Left renal cortex interstitium (tissue), 4 donors: Measurements from ENCODE around the gene SLC24A3. TPM values are rescaled to one million over a fixed set of nuclear protein-coding genes. Genes with fewer than 3 reads are reported as not detected.

Source experiments
- DNase-seq, 4 donors: peaks; one replicate each; pipeline ENCODE4 v3.0.0-alpha.2; 2013; ENCODE audit warnings: low read depth in 4 of 4, low spot score in 2 of 4, missing footprints in 1 of 4
- polyA plus RNA-seq, 4 donors: library from polyadenylated mRNA; unstranded; fragments of 120-200 nt; gene quantifications; one replicate each; pipeline ENCODE4 v1.2.1, GENCODE V29; 2013; ENCODE audit not compliant: insufficient read length in 4 of 4

Gene SLC24A3
- polyA plus RNA-seq, 4 donors = 3.8 to 6.3 (median 4.0) TPM

DNA sequence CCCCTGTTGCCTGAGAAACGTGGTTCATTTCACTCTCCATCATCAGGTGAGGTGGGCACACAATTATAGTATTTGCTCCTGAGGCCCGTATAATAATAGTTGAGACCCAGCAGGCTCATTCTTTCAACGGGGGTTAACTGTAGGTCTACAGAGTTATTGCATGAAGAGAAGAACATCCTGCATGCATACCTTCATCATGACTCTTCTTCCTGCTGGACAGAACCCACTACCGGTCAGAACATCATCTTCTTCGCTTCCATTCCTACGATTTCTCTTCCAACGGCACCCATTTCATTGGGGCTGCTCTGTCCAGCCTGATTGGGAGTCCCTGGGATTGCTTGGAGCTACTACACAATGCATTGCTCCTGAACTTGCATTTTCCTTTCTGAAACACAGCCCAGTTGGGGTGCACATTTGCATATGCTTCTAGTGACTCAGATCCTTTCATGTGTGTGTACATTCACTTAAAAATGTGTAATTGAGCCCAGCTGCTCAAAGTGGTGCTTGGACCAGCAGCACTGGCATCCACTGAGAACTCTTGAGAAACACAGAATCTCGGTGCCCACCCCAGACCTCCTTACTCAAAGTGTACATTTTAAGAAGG lies 57.4 kb downstream of the SLC24A3 start:
- DNase-seq = no peak

DNA sequence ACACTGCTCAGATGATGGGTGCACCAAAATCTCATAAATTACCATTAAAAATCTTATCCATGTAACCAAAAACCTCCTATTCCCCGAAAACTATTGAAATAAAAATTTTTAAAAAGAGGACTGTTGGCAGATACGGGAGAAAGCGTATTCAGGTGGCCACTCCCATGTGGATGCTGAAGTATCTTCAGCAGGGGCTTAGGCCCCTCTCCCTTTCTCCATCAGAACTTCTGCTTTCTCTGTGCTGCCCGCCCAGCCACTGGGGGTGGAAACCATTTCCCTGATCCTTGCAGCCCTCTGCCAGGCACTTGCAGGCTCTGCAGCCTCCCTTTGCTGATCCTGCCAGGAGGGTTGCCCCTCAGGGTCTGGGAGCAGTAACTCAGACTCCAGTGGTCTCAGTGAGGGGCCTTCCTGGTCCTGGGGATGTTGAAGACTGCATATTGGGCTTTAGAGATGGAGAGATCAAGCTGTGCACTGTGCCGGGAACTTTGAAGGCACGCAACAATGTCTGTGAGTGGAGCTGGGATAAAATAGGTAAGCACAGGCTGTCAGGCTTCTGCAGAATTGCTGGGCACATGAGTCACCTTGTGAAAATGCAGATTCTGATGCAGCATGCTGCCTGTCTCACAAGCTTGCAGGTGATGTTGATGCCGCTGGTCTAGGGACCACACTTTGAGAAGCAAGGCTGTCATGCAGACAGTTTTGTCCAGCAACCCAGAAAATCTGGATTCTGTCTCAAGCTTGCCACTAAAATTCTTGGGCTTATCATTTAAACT lies 59.6 kb downstream of the SLC24A3 start:
- no peak for DNase-seq

- DNase-seq = no peak
Observed at GRCh38 chr20:19272976-19273654, 60.7 kb downstream of the SLC24A3 start.

DNA sequence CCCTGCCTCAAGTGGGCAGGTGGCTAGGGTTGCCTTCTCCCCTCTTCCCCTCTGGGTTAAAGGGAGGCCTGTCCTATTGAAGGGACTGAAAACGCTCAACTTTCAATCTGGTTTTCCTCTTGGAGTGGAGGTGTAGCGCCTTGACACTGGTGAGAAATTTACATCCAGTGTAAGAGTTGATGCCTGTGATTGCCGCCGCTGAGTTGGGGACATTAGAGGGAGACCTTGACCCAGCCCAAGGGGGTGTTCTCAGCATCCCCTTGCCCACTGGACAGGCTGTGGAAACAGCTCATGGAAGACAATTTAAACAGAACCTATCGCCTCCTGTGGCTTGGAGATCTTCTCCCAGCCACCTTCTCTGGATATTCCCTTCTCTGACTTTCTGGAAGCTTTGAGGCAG lies 61.6 kb downstream of the SLC24A3 start:
- DNase-seq = no peak

DNA sequence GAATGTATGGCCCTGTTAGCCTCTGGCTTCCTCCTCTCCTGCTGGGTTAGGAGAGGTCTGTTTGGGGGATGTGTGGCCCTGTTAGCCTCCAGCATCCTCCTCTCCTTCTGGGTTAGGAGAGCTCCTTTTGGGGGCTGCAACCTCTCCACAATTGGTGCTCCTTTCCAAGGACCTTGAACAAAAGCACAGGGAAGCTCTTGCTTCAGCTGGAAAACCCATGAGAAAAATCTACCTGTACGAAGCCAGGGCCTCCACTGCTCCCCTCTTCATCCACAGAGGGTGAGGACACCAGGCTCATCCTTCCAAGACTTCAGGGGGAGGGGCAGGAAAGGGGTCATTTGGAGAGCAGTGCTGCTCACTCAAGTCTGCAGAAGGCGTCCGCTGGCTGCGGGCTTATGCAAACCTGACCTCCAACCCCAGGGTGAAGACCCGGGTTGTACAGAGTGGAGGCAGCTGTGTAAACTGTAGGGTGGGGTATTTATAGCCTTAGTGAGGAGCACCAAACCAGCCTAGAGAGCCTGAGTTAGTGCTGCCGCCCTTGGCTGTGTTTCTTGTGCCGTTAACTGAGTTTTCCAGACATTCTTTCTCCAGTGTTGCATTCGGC lies 62.1 kb downstream of the SLC24A3 start:
- DNase-seq = peak in 3 of 4 donors; percentile 51 to 71 (median 62)

DNA sequence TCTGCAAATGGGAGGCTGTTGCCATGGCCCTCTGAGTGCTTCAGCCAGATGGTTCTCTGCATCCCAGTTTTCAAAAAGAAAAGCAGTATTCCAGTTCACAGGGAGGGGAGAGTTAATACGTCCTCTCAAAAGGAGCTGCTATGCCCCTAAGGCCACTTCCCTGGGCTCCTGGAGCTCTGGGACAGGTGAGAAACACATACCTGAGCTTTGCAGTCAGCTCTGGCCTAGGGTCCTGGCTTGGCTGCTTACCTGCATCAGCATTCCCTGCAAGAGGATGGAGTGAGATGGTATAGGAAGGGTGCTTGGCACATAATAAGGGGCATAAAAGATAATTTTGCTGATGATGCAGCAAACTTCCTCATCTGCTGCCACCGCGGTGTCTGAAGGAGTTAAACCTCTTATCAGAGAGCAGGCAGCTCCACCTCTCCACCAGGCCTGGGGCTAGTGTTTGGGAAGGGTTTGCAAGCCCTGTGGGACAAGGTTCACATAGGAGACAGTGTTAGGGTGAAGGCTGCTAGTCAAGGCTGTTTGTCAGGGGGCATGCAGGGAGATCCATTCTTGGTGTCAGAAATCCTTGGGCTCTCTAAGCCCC lies 62.7 kb downstream of the SLC24A3 start:
- DNase-seq = no peak

DNA sequence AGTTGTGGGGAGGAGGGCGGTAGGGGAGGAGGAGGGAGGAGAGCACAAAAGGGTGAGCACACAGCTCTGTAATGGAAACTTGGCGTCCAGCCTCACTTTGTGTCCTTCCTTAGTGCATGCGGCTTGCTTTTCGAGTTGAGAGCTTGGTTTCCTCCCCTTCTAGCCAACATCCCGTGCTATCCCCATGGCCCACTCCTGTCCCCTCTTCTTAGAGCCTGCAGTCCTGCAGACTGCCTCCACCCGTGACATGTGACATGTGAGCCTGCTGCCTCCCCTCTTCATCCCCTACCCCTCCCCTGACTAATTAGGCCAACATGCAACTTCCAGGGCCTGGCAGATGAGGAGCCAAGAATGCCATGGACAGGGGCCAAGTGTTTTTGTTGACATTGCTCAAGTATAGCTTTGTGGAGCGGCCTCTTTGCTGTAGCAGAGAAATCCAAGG lies 63.2 kb downstream of the SLC24A3 start:
- DNase-seq = peak; percentile 65 to 77 (median 75)

GRCh38 chr20:19277381-19277780 lies 64.9 kb downstream of the SLC24A3 start:
- DNase-seq = no peak

DNA sequence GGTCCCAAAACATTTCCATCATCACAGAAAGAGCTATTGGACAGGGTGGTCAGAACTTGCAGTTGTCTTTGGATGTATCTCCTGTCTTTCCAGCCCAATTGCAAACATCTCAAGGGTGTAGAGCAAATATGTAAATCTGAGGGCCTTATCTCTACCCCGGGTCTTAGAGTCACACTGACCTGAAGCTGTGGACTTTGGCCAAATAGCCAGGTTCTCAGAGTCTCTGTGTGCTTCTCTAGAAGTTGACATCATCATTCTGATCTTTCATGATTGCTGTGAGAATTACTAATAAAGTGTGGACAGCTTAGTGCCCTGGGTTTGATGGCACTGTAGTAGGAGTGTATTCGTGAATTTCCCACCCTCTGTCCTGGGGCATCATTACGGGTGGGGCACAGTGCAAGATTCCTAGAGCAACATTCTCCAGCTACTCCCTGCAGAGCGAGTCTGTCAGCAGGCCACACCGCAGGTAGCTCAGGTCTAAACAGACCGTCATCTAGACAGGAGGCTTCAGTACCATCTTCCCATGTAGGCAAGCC lies 71.1 kb downstream of the SLC24A3 start:
- no peak for DNase-seq

DNA sequence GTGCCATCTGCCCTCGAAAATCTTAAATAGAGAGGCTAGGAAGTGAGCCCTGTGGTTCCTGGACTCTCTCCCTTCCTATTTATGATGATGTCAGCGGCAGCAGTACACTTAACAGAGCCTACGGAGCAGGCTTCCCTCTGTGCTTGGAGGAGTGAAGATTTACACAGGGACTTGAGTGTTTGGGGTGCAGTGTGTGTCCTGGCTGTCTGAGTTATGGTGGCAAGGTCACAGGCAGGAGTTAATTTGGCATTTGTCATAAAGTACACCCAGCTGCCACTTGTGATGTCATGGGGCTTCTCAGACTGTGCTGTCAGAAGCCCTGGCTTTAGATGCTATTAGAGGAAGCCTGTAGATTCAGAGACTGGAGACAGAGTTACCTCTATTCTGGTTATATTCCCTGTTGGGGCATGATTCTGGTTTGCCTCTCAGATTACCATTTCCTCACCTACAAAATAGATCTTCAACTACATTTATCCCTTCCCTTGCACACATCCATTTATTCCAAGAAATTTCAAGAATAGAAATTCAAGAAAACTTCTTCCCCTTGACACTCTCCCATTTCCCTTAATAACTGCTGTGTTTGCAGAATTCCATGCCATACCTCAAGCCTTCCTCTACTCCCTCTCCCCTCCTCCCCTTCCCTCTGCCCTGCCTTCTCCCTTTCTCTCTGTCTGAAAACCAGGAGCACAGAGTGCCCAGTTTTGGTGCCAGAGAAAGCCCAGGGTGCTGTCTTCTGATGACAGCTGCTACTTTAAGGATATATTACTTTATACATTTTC lies 72.1 kb downstream of the SLC24A3 start:
- DNase-seq = no peak

DNA sequence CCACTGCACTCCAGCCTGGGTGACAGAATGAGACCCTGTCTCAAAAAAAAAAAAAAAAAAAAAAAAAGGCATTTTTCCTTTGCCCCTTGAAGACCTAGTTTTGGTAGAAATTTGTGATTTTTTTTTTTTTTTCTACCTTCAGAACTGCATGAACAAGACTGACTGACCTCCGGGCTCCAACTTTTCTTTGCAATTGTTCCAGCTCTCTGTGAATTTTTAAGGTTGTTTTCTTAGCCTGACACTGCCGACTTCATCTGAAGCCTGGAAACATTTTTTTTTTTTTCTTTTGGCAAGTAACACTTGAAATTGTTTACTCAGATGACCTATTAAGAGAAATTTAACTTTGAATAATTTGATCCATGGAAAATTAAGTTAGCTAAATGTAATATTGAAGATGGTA lies 73.0 kb downstream of the SLC24A3 start:
- DNase-seq = no peak

GRCh38 chr20:19288061-19288460 lies 75.6 kb downstream of the SLC24A3 start:
- DNase-seq = no peak

DNA sequence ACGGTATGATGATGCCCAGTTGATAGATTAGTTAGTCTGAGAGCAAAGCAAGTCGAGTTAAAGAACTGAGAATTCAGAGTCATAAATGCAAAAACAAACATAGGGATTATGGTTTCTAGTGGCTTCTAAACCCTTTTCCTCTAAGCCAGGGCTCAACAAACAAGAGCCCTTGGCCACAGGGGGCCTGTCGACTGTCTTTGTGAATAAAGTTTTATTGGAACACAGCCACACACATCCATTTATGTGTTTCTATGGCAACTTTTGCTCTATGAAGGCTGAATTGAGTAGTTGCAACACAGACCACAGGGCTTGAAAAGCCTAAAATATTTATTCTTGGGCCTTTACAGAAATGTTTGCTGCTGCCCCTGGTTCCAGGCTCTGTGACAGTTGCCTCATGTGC lies 76.2 kb downstream of the SLC24A3 start:
- no peak for DNase-seq

GRCh38 chr20:19289451-19289850 lies 77.0 kb downstream of the SLC24A3 start:
- no peak for DNase-seq

GRCh38 chr20:19291024-19291817 lies 78.8 kb downstream of the SLC24A3 start:
- DNase-seq = no peak

DNA sequence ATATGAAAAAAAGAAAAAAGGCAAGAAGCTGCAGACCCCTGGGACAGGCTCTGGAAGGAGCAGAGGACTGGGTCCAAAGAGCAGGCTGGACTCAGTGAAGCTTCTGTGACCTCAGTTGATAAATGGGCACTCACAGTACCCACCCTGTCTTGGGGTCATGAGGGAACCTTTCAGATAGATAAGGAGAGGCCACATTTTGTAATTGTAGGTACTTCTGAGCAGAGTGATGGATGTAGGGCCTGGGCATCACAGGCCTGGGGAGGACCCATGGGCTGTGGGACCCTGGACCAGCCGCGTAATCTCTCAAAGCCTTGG lies 79.3 kb downstream of the SLC24A3 start:
- no peak for DNase-seq

- DNase-seq = no peak
Observed at GRCh38 chr20:19292254-19292653, 79.8 kb downstream of the SLC24A3 start.

- DNase-seq = no peak
Observed at GRCh38 chr20:19295076-19295475, 82.6 kb downstream of the SLC24A3 start.

DNA sequence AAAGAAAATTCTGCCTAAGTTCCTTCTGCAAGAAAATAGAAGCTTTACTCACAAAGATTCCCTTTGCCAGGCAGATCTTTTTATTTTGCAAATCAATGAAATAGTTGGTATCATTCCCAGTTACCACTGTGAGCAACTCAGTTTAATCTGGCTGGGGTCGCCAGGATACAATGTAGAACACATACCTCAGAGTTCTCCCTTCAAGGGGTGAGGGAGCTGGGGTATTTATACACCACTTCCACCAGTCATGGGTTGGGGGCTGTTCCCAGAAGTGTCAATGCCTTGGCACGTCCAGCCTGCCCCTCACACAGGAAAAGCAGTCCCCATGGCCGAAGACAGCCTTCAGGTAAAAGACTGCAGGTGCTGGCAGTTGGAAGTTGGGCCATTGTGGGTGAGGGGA lies 86.2 kb downstream of the SLC24A3 start:
- no peak for DNase-seq
